Karpas-422 (cell line): ENCODE measurements around the gene SPPL3. TPM values are rescaled to one million over a fixed set of nuclear protein-coding genes. Genes with fewer than 3 reads are reported as not detected.
A peak's percentile ranks its signal among the peaks of the same experiment; 100 is the strongest.

Source experiments
- DNase-seq: peaks from one replicate; pipeline ENCODE4 v3.0.0-alpha.2; 2015
- H2AFZ ChIP-seq: fragments of 200-600 bp; sonication (generic); 2 replicates; pipeline ENCODE4 v1.6.1; 2014; ENCODE audit warnings: antibody characterized with exemption, low read length, mixed read lengths
- H3K27ac ChIP-seq: fragments of 200-600 bp; sonication (generic); 2 replicates; pipeline ENCODE4 v1.5.1; 2014; ENCODE audit warnings: mild to moderate bottlenecking, low read length, moderate library complexity
- H3K27me3 ChIP-seq: fragments of 200-600 bp; sonication (generic); 2 replicates; pipeline ENCODE4 v1.6.1; 2014; ENCODE audit warnings: low read length, mixed read lengths
- H3K36me3 ChIP-seq: fragments of 200-600 bp; sonication (generic); 2 replicates; pipeline ENCODE4 v1.6.1; 2014; ENCODE audit warnings: low read length, mixed read lengths; ENCODE audit not compliant: insufficient read depth
- H3K4me1 ChIP-seq: fragments of 200-600 bp; sonication (generic); 2 replicates; pipeline ENCODE4 v1.6.1; 2014; ENCODE audit warnings: mild to moderate bottlenecking, low read length, mixed read lengths
- H3K4me2 ChIP-seq: fragments of 200-600 bp; sonication (generic); 2 replicates; pipeline ENCODE4 v1.6.1; 2014; ENCODE audit warnings: low read length, low read depth, mild to moderate bottlenecking; ENCODE audit not compliant: poor library complexity, severe bottlenecking
- H3K4me3 ChIP-seq: fragments of 200-600 bp; sonication (generic); 2 replicates; pipeline ENCODE4 v1.5.1; 2014; ENCODE audit warnings: mild to moderate bottlenecking, antibody characterized with exemption, low read length, mixed read lengths
- H3K79me2 ChIP-seq: fragments of 200-600 bp; sonication (generic); 2 replicates; pipeline ENCODE4 v1.6.1; 2014; ENCODE audit warnings: mild to moderate bottlenecking, low read length, mixed read lengths
- H3K9ac ChIP-seq: fragments of 200-600 bp; sonication (generic); 2 replicates; pipeline ENCODE4 v1.6.0; 2014; ENCODE audit warnings: low read length
- H3K9me2 ChIP-seq: fragments of 200-600 bp; sonication (generic), shearing (Covaris generic); replicated peaks from 2 replicates; pipeline ENCODE4 v1.6.0; 2014; ENCODE audit warnings: mild to moderate bottlenecking, low read length, moderate library complexity; ENCODE audit not compliant: insufficient read depth
- H3K9me3 ChIP-seq: fragments of 300-700, 200-600 bp; sonication (generic); 2 replicates; pipeline ENCODE4 v1.6.1; 2014; ENCODE audit warnings: low read length, mixed read lengths
- H4K20me1 ChIP-seq: fragments of 200-600 bp; sonication (generic); 2 replicates; pipeline ENCODE4 v1.6.1; 2014; ENCODE audit warnings: mild to moderate bottlenecking, antibody characterized with exemption, low read length, low read depth; ENCODE audit not compliant: insufficient read depth
- total RNA-seq: library from RNA; depleted of rRNA; stranded (reverse); fragments of >200 nt; shearing (Covaris generic); gene quantifications from 2 replicates; pipeline ENCODE4 v1.2.3, GENCODE V29; 2014; ENCODE audit warnings: low replicate concordance

Gene SPPL3
- total RNA-seq, 1 experiment from 2014 or later, result 11.9 TPM

DNA sequence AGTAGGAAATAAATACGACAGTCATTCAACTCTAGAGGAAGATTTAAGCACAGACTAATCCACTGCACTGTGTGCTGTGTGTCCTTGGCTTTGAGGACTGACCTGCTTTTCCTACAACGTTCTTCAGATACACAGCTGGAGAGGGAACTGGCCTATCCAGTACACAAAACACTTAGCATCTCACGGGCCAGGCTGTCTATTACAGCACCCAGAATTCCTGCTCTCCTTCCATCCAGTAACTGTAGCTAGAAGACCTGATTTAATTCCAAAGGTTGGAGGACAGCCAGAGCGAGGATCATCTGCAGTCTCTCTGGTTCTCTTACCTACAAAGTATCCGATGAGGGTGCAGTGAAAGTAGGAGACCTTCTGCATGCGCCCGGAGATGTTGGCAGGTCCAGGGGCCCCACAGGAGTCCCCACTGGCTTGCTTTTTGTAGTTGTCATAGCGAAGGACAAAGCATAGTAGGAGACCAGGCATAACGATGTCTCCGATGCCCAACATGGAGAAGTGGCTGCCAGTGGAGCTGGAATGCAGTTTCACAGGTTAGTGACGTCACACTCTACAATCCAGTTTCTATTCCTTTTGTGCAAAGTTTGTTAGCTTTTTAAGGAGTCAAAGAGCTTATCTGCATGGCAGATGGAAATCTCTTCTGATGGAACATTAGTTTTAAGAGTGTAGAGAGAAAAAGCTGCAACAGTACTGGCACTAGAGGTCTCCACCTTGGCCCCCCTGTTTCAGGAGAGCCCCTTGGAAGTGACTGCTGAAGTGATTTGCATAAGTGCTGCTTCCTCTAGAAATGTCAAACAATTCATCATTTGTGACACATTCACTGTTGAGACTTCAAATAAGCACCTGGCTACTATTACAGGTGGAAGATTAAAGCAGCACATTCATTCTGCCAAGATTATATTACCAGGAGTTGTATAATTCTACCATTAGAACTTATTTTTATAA lies 136.8 kb downstream of the SPPL3 start:
- H3K27me3 ChIP-seq, result no peaks in the 10 kb centered on the region
- H3K4me1 ChIP-seq, result peaks cover 55% of the 10 kb centered on the region
- no peaks in the 10 kb centered on the region for H3K36me3 ChIP-seq
- H2AFZ ChIP-seq, result no peak overlapping the region
- H3K9ac ChIP-seq, result peak overlapping the region; percentile 29; the same call in 1 of the 2 replicates
- DNase-seq, result peak; percentile 81
- H3K27ac ChIP-seq, result peak overlapping the region; percentile 88
- H3K9me3 ChIP-seq, result no peaks in the 10 kb centered on the region
- H3K4me2 ChIP-seq, result peak overlapping the region; percentile 69
- peak overlapping the region; percentile 46 for H3K4me3 ChIP-seq
- H3K79me2 ChIP-seq, result 0 out of 2 replicates have a peak, but pooled peaks cover 6% of the 10 kb centered on the region
- H3K9me2 ChIP-seq, result no peaks in the 10 kb centered on the region
- H4K20me1 ChIP-seq, result no peaks in the 10 kb centered on the region

DNA sequence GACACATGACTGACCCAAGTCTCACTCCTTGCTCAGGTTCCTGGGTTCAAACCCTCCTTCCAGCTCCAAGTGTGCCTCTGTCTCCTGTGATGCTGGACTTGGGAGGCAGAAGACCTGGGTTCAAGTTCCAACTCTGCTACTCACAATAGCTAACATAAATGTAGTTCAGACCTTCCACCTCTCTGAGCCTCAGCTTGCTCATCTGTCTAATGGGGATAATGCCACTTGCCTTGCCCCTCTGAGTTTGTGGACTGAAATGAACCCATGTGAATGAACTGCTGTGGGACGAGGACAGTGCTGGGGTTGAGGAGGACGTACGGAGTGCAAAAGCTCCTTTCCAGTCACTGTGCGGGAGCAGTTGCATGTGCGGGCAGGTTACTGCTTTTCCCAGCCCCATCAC lies 137.6 kb downstream of the SPPL3 start:
- H3K9me2 ChIP-seq, result no peaks in the 10 kb centered on the region
- no peak overlapping the region for H3K9ac ChIP-seq
- peaks cover 55% of the 10 kb centered on the region for H3K4me1 ChIP-seq
- H3K27ac ChIP-seq, result peak overlapping the region; percentile 88
- H4K20me1 ChIP-seq, result no peaks in the 10 kb centered on the region
- peak overlapping the region; percentile 36 for H3K4me2 ChIP-seq
- no peak overlapping the region for H3K4me3 ChIP-seq
- no peaks in the 10 kb centered on the region for H3K36me3 ChIP-seq
- no peaks in the 10 kb centered on the region for H3K9me3 ChIP-seq
- no peak overlapping the region for H2AFZ ChIP-seq
- H3K27me3 ChIP-seq, result no peaks in the 10 kb centered on the region
- no peak for DNase-seq
- H3K79me2 ChIP-seq, result 0 out of 2 replicates have a peak, but pooled peaks cover 6% of the 10 kb centered on the region

- Histone ChIP-seq H3K9me3 (no peaks in the 10 kb centered on the region), H3K27ac (no peak overlapping the region; the same call in 1 of the 2 replicates), H3K4me1 (peaks cover 45% of the 10 kb centered on the region), H3K4me2 (no peak overlapping the region), H3K9ac (no peak overlapping the region), H3K4me3 (no peak overlapping the region), H3K36me3 (no peaks in the 10 kb centered on the region), H4K20me1 (no peaks in the 10 kb centered on the region), H3K79me2 (no peaks in the 10 kb centered on the region), H3K9me2 (no peaks in the 10 kb centered on the region), H2AFZ (no peak overlapping the region), H3K27me3 (no peaks in the 10 kb centered on the region)
- no peak for DNase-seq
Measured at GRCh38 chr12:120764816-120765215, 139.3 kb downstream of the SPPL3 start.

GRCh38 chr12:120763250-120763649 lies 140.9 kb downstream of the SPPL3 start:
- Histone ChIP-seq H4K20me1 (no peaks in the 10 kb centered on the region), H3K36me3 (no peaks in the 10 kb centered on the region), H3K79me2 (no peaks in the 10 kb centered on the region), H3K4me2 (no peak overlapping the region), H2AFZ (no peak overlapping the region), H3K4me3 (no peak overlapping the region), H3K9me2 (no peaks in the 10 kb centered on the region), H3K9me3 (no peaks in the 10 kb centered on the region), H3K9ac (no peak overlapping the region), H3K27ac (no peak overlapping the region), H3K4me1 (peaks cover 30% of the 10 kb centered on the region), H3K27me3 (no peaks in the 10 kb centered on the region)
- DNase-seq, result no peak

GRCh38 chr12:120762086-120762485 lies 142.1 kb downstream of the SPPL3 start:
- Histone ChIP-seq H3K27me3 (no peaks in the 10 kb centered on the region), H3K36me3 (no peaks in the 10 kb centered on the region), H4K20me1 (no peaks in the 10 kb centered on the region), H3K9me3 (no peaks in the 10 kb centered on the region), H3K4me3 (no peak overlapping the region), H3K4me1 (peaks cover 18% of the 10 kb centered on the region), H3K9me2 (no peaks in the 10 kb centered on the region), H3K4me2 (no peak overlapping the region), H3K27ac (no peak overlapping the region), H3K9ac (no peak overlapping the region), H3K79me2 (no peaks in the 10 kb centered on the region), H2AFZ (no peak overlapping the region)
- no peak for DNase-seq

GRCh38 chr12:120761519-120761934 lies 142.6 kb downstream of the SPPL3 start:
- H2AFZ ChIP-seq, result no peak overlapping the region
- no peak overlapping the region for H3K27ac ChIP-seq
- H3K4me2 ChIP-seq, result no peak overlapping the region
- H3K9me2 ChIP-seq, result no peaks in the 10 kb centered on the region
- H3K27me3 ChIP-seq, result no peaks in the 10 kb centered on the region
- H3K36me3 ChIP-seq, result no peaks in the 10 kb centered on the region
- H3K9me3 ChIP-seq, result no peaks in the 10 kb centered on the region
- H3K9ac ChIP-seq, result no peak overlapping the region
- peaks cover 13% of the 10 kb centered on the region for H3K4me1 ChIP-seq
- no peaks in the 10 kb centered on the region for H3K79me2 ChIP-seq
- no peaks in the 10 kb centered on the region for H4K20me1 ChIP-seq
- no peak for DNase-seq
- H3K4me3 ChIP-seq, result no peak overlapping the region

DNA sequence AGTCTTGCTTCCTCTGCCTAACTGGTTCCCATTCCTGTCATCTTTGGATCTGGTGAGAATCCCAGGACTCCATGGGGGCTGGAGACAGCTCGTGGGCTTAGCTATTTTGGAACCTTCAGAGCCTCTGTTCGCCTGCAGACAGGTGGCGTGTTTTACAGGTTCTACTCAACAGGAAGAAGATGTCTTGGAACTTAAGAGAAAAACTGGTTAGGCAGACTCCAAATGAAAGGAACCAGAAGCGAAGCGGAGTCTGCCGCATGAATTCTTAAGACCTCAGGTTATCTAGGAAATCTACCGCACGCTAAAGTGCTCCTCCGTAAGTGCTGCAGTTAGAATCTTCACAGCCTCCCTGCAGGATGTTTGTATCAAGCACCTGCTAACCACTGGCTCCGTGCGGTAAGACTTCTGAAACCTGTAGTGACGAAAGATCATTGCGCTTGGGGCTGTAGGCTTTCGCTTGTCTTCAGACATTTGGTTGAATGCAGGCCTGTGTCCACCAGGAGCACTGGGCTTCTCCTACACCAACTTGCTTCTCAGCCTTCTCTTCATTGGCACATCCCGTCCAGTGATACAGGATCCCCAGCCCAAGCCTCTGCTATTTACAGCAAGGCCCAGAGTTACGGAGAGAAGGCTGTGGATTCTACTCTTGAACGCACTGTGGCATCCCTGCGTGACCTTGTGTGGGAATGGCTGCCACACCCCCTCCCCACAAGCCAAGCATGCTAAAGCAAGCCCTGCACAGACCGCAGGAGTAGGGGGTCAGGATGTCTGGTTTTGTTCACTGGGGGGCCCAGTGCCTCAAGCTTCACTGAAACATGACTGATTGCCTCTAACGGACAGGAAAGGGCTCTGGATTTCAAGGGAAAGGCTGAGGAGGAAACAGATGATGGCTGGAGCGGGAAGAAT lies 143.6 kb downstream of the SPPL3 start:
- H3K4me1 ChIP-seq, result peaks cover 4% of the 10 kb centered on the region
- H3K36me3 ChIP-seq, result no peaks in the 10 kb centered on the region
- no peak overlapping the region for H3K4me2 ChIP-seq
- no peak for DNase-seq
- H3K9me2 ChIP-seq, result no peaks in the 10 kb centered on the region
- no peaks in the 10 kb centered on the region for H4K20me1 ChIP-seq
- no peaks in the 10 kb centered on the region for H3K9me3 ChIP-seq
- no peak overlapping the region for H3K27ac ChIP-seq
- H3K27me3 ChIP-seq, result no peaks in the 10 kb centered on the region
- no peak overlapping the region for H2AFZ ChIP-seq
- no peaks in the 10 kb centered on the region for H3K79me2 ChIP-seq
- H3K9ac ChIP-seq, result no peak overlapping the region
- H3K4me3 ChIP-seq, result no peak overlapping the region
